Activated CD4-positive, alpha-beta T cell treated with anti-CD3 and anti-CD28 coated beads for 1 hour (primary cell): ENCODE results near the gene OR2C1.

Source experiments
- DNase-seq: peaks from one replicate; pipeline ENCODE4 v3.0.0-alpha.2; 2020

The OR2C1 gene

DNA sequence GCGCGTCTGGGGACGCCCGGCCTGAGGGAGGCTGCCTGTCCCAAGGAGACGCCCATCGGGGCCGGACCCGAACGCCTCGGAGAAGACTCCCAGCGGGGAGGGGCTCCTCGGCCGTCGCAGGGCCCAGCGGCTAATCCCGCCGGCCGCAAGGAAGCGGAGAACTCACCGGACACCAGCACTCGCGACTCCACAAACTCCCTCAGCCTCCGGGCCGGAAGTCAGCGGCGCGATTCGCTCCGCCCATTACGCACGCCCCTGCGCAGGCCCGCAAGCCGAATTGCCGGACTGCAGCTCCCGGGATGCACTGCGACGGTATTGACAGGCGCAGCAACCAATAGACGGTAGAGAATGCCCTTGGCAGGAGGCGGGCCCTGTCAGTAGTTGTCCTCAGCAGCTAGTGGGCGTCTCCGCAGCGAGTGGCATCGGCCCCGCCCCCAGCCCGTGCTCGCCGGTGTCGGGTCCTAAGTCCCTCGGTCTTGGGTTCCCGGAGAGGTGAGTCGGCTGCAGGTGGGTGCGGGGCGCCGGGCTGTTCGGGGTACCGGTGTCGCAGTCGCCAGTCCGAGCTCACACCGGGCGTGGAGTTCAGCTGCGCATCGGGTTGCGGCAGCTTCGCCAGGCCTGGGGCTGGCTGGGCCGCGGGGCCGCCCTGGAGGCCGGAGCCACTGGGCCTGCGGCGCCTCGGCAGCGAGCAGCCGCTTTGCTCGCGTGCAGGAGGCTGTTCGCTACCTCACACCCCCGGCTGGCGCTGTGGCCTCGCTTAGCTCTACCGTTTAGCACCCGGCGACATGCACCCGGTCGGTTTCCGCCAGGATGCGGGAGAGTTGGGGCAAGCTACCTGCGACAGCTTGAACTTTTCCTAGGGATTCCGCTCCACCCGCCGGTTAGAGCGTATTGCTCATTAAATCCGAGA lies 45.3 kb downstream of the OR2C1 start, which contains the start of the genes ZNF174 and ZSCAN32:
Gene ZNF174 (plus strand): TSS at position 437 of the 910 bp plus-strand sequence. CDS start 790 bp downstream, outside the sequence.
Gene ZSCAN32 (minus strand): TSS at position 226 of the 910 bp plus-strand sequence. CDS start 3,447 bp downstream, outside the sequence.
- DNase-seq = peak; percentile 97

GRCh38 chr16:3401719-3402397 lies 46.2 kb downstream of the OR2C1 start:
- no peak for DNase-seq
